Activated CD4-positive, alpha-beta T cell treated with anti-CD3 and anti-CD28 coated beads, Interleukin-2, amount 10 ng/mL, durations not matched to agents 7 days and 5 days (primary cell): ENCODE measurements around the gene SEMA4C. TPM values are rescaled to one million over a fixed set of nuclear protein-coding genes. Genes with fewer than 3 reads are reported as not detected.

ENCODE experiments used
- CTCF ChIA-PET: fragments of 350-600 bp; sonication (Branson Sonifier 250); formaldehyde crosslinking; loops from one replicate; lab custom pipeline; 2021; ENCODE audit warnings: antibody characterized with exemption; lab: Charles Lee
- POLR2A ChIA-PET: fragments of 350-600 bp; sonication (Branson Sonifier 250); formaldehyde crosslinking; loops from one replicate; lab custom pipeline; 2021; ENCODE audit warnings: antibody characterized with exemption; lab: Charles Lee
- DNase-seq: peaks from one replicate; pipeline ENCODE4 v3.0.0-alpha.2; 2020
- H3K27ac Mint-ChIP-seq: one replicate; pipeline ENCODE4 v1.8.0; 2021; ENCODE audit warnings: mild to moderate bottlenecking, moderate library complexity, mixed read lengths
- H3K27me3 Mint-ChIP-seq: one replicate; pipeline ENCODE4 v1.8.0; 2021; ENCODE audit warnings: mixed read lengths
- H3K36me3 Mint-ChIP-seq: one replicate; pipeline ENCODE4 v1.8.0; 2021; ENCODE audit warnings: low read depth, mixed read lengths
- H3K4me1 Mint-ChIP-seq: one replicate; pipeline ENCODE4 v1.8.0; 2021; ENCODE audit warnings: mixed read lengths
- H3K4me3 Mint-ChIP-seq: one replicate; pipeline ENCODE4 v1.8.0; 2021; ENCODE audit warnings: mild to moderate bottlenecking, moderate library complexity, mixed read lengths
- H3K9me3 Mint-ChIP-seq: one replicate; pipeline ENCODE4 v1.8.0; 2021; ENCODE audit warnings: mixed read lengths
- total RNA-seq, 2 experiments: library from RNA; stranded (reverse); gene quantifications; one replicate each; pipeline ENCODE4 v1.2.3, GENCODE V29; 2021

Gene SEMA4C
- total RNA-seq, 2 experiments from 2014 or later = 25.5 to 35.4 TPM

GRCh38 chr2:96816127-96816835 is 53.6 kb downstream of the SEMA4C start, which contains the start of gene CNNM3:
CNNM3 (plus strand) TSS chr2:96816268; CDS start chr2:96816278, 10 bp downstream.
- H3K36me3 Mint-ChIP-seq = peaks cover 27% of the 10 kb centered on the region
- ChIA-PET CTCF (interaction anchor here (0.6 to 3.6 kb wide), 12 partner anchors 9 to 296 kb away, joined by 3 to 22 read pairs (median 4); partner anchors contain the start of gene ANKRD39), POLR2A (interaction anchor here (0.6 to 1.0 kb wide), 2 partner anchors 48 to 147 kb away, joined by 3 read pairs; no protein-coding TSS in a partner anchor)
- no peaks in the 10 kb centered on the region for H3K9me3 Mint-ChIP-seq
- peak within 1 kb of the TSS; percentile 85 for H3K4me3 Mint-ChIP-seq
- no peaks in the 10 kb centered on the region for H3K27me3 Mint-ChIP-seq
- peak within 1 kb of the TSS; percentile 78 for H3K27ac Mint-ChIP-seq
- peak; percentile 95 for DNase-seq
- H3K4me1 Mint-ChIP-seq = peaks cover 49% of the 10 kb centered on the region

- Mint-ChIP-seq H3K4me1 (peaks cover 42% of the 10 kb centered on the region), H3K36me3 (peaks cover 25% of the 10 kb centered on the region), H3K4me3 (peak overlapping the region; percentile 84), H3K9me3 (no peaks in the 10 kb centered on the region), H3K27ac (peak overlapping the region; percentile 52), H3K27me3 (no peaks in the 10 kb centered on the region)
- ChIA-PET POLR2A (interaction anchor here (1.0 kb wide), 1 partner anchor 148 kb away, joined by 3 read pairs; no protein-coding TSS in a partner anchor), CTCF (interaction anchor here (0.6 to 3.6 kb wide), 9 partner anchors 10 to 86 kb away, joined by 3 to 22 read pairs (median 6); partner anchors contain the start of gene ANKRD39)
- peak; percentile 32 for DNase-seq
Observed at GRCh38 chr2:96815326-96816126, 54.4 kb downstream of the SEMA4C start.

- ChIA-PET CTCF (interaction anchor here (0.6 to 3.6 kb wide), 5 partner anchors 14 to 1649 kb away, joined by 3 to 13 read pairs (median 3); partner anchors contain the start of gene ANKRD39), POLR2A (no interaction called here)
- Mint-ChIP-seq H3K36me3 (peaks cover 12% of the 10 kb centered on the region), H3K4me1 (peaks cover 23% of the 10 kb centered on the region), H3K27ac (no peak overlapping the region), H3K9me3 (no peaks in the 10 kb centered on the region), H3K27me3 (no peaks in the 10 kb centered on the region), H3K4me3 (no peak overlapping the region)
- DNase-seq = no peak
Observed at GRCh38 chr2:96813656-96814055, 56.2 kb downstream of the SEMA4C start.

- POLR2A ChIA-PET = no interaction called here
Observed at GRCh38 chr2:96811917-96812316, 58.0 kb downstream of the SEMA4C start.

GRCh38 chr2:96810783-96811192 is 59.1 kb downstream of the SEMA4C start:
- CTCF ChIA-PET = interaction anchor here (2.3 kb wide), 1 partner anchor 10 kb away, joined by 5 read pairs; no protein-coding TSS in a partner anchor
- POLR2A ChIA-PET = no interaction called here

More at GRCh38 chr2:96811917-96812316, 58.0 kb downstream of the SEMA4C start:
- CTCF ChIA-PET = interaction anchor here (0.6 to 2.3 kb wide), 3 partner anchors 11 to 136 kb away, joined by 3 to 5 read pairs (median 4); partner anchors contain the start of gene ANKRD39
- Mint-ChIP-seq H3K36me3 (peaks cover 6% of the 10 kb centered on the region), H3K4me3 (no peak overlapping the region), H3K27ac (no peak overlapping the region), H3K4me1 (peaks cover 19% of the 10 kb centered on the region), H3K9me3 (no peaks in the 10 kb centered on the region), H3K27me3 (no peaks in the 10 kb centered on the region)
- no peak for DNase-seq

GRCh38 chr2:96809951-96810782 is 59.7 kb downstream of the SEMA4C start:
- Mint-ChIP-seq H3K36me3 (peaks cover 10% of the 10 kb centered on the region), H3K4me3 (no peak overlapping the region), H3K27me3 (no peaks in the 10 kb centered on the region), H3K9me3 (no peaks in the 10 kb centered on the region), H3K4me1 (peaks cover 24% of the 10 kb centered on the region), H3K27ac (peak overlapping the region; percentile 68)
- no peak for DNase-seq
- CTCF ChIA-PET = interaction anchor here (2.3 kb wide), 1 partner anchor 10 kb away, joined by 5 read pairs; no protein-coding TSS in a partner anchor
- POLR2A ChIA-PET = no interaction called here

More at GRCh38 chr2:96810783-96811192, 59.1 kb downstream of the SEMA4C start:
- H3K27me3 Mint-ChIP-seq = no peaks in the 10 kb centered on the region
- peaks cover 29% of the 10 kb centered on the region for H3K4me1 Mint-ChIP-seq
- DNase-seq = no peak
- H3K27ac Mint-ChIP-seq = peak overlapping the region; percentile 19
- no peak overlapping the region for H3K4me3 Mint-ChIP-seq
- peaks cover 10% of the 10 kb centered on the region for H3K36me3 Mint-ChIP-seq
- no peaks in the 10 kb centered on the region for H3K9me3 Mint-ChIP-seq

Other genes with a start within 250 kb of the SEMA4C start
- 10 to 100 TPM; 47.2 to 52.4 TPM for gene KANSL3, start 231.8 kb downstream of the SEMA4C start, total RNA-seq
- not detected for gene FER1L5, start 227.3 kb downstream of the SEMA4C start, total RNA-seq
- gene LMAN2L, start 130.0 kb downstream of the SEMA4C start, total RNA-seq = 1 to 10 TPM; 7.5 to 8.0 TPM
- gene CNNM4, start 109.2 kb downstream of the SEMA4C start, total RNA-seq = 1 to 10 TPM; 8.2 to 8.3 TPM
- gene CNNM3, start 53.8 kb downstream of the SEMA4C start, total RNA-seq = 10 to 100 TPM; 31.4 to 41.5 TPM
- gene ANKRD23, start 26.1 kb downstream of the SEMA4C start, total RNA-seq = 10 to 100 TPM; 17.0 to 17.3 TPM
- 10 to 100 TPM; 32.8 to 35.8 TPM for gene ANKRD39, start 12.1 kb downstream of the SEMA4C start, total RNA-seq
- gene FAM178B, start 116.5 kb upstream of the SEMA4C start, total RNA-seq = under 1 TPM; 0.47 to 0.79 TPM
- 10 to 100 TPM; 22.1 to 23.0 TPM for gene FAHD2B, start 224.8 kb upstream of the SEMA4C start, total RNA-seq
- 10 to 100 TPM; 54.7 to 59.5 TPM for gene ANKRD36, start 243.1 kb upstream of the SEMA4C start, total RNA-seq